ENCODE measurements around the gene PEX1.
"Not testable (repeated sequence)": the region's sequence is repeated elsewhere in the genome, so short reads cannot be mapped to it uniquely, and the experiment has no call there.

Gene PEX1

DNA sequence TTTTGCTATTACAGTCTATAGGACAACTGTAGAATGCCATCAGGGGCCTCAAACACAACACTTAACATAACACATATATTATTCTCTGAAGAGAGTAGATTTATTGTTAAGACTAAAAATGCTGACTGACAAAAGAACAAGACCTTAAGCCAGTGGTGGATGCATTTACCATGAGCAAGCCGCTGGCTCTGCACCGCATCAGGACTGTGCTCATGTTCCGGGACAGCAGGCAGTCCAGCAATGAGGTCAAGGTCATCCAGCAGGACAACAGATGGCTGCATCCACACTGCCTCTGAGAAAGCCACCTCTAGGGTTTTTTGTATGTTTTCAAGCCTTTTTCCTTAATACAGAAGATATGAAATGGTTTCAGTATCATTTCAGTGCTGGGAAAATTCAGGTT, 23.8 kb downstream of the PEX1 start:
- Histone ChIP-seq H3K27ac (ENCODE audit: low read depth, low read length) (no peak overlapping the region), H3K36me3 (ENCODE audit: insufficient read depth, low read length) (peaks cover 78% of the 10 kb centered on the region), H3K9me3 (ENCODE audit: insufficient read depth, low read depth, low read length) (no peaks in the 10 kb centered on the region), H3K27me3 (ENCODE audit: insufficient read depth, low read length) (no peaks in the 10 kb centered on the region), H3K4me1 (ENCODE audit: insufficient read depth, low read length) (no peaks in the 10 kb centered on the region), H3K4me3 (ENCODE audit: low read length) (no peak overlapping the region), H3K9ac (ENCODE audit: low read depth, low read length) (no peak overlapping the region)
- 97% methylated on average over 3 of the region's 3 CpGs for WGBS

DNA sequence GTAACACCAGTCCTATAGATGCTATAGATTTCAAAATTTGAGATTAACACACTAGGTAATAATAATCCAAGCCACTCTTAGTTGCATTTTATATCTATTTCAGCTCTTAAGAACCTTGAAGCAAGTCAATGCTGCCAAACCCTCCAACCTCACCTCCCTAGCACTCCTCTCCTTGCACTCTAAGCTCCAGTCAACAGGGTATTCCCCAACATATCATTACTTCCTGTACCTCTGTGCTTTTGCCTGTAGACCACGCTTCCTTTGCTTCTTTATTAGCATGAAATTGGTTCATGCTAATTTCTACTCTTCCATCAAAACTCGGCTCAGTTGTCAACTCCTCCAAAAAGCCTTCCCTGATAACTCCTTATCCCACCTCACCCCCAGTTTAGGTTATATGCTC, 24.6 kb downstream of the PEX1 start:
- H3K4me1 ChIP-seq (ENCODE audit: insufficient read depth, low read length): no peaks in the 10 kb centered on the region
- peaks cover 78% of the 10 kb centered on the region for H3K36me3 ChIP-seq (ENCODE audit: insufficient read depth, low read length)
- H3K27me3 ChIP-seq (ENCODE audit: insufficient read depth, low read length): no peaks in the 10 kb centered on the region
- no peaks in the 10 kb centered on the region for H3K9me3 ChIP-seq (ENCODE audit: insufficient read depth, low read depth, low read length)
- 90% methylated on average over 2 of the region's 2 CpGs for whole genome bisulfite sequencing
- H3K9ac ChIP-seq (ENCODE audit: low read depth, low read length): no peak overlapping the region
- H3K4me3 ChIP-seq (ENCODE audit: low read length): no peak overlapping the region
- no peak overlapping the region for H3K27ac ChIP-seq (ENCODE audit: low read depth, low read length)

DNA sequence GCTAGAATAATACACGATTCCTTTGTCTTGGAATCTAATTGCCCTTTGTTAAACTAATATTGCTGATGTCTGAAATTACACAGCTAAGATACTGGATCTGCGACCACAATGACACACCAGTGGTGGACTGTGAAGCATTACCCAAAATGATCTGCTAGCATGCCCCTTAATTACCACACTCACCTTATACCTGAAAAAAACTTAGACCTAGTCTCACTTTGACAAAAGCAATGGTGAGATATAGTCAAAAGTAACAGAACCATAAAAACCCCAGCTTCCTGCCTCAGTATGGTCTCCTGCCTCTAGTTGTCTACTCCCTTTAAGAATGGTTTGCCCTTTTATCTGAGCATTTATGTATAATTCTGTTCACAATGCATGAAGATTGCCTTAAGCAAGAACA, 29.8 kb downstream of the PEX1 start:
- Histone ChIP-seq H3K36me3 (ENCODE audit: insufficient read depth, low read length) (peaks cover 91% of the 10 kb centered on the region), H3K4me3 (ENCODE audit: low read length) (no peak overlapping the region), H3K9ac (ENCODE audit: low read depth, low read length) (no peak overlapping the region), H3K27me3 (ENCODE audit: insufficient read depth, low read length) (no peaks in the 10 kb centered on the region), H3K9me3 (ENCODE audit: insufficient read depth, low read depth, low read length) (no peaks in the 10 kb centered on the region), H3K4me1 (ENCODE audit: insufficient read depth, low read length) (no peaks in the 10 kb centered on the region), H3K27ac (ENCODE audit: low read depth, low read length) (no peak overlapping the region)
- WGBS: 94% methylated on average over 2 of the region's 2 CpGs

DNA sequence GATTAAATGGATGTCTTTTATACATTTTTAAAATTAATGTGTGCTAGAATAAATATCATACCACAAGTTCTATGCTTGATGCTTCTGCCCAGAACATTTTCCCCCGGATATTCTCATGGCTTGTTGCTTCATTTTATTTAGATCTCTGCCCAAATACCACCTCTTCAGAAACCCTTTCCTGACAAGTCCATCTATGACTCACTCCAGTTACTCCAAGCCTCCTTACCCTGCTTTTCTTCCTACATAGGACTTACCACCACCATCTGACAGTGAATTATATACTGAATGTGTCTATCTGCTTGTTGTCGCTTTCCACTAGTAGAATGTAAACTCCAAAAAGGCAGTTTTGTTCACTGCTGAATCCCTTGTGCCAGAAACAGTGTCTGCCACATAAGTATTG, 31.4 kb downstream of the PEX1 start:
- H3K27me3 ChIP-seq (ENCODE audit: insufficient read depth, low read length): no peaks in the 10 kb centered on the region

DNA sequence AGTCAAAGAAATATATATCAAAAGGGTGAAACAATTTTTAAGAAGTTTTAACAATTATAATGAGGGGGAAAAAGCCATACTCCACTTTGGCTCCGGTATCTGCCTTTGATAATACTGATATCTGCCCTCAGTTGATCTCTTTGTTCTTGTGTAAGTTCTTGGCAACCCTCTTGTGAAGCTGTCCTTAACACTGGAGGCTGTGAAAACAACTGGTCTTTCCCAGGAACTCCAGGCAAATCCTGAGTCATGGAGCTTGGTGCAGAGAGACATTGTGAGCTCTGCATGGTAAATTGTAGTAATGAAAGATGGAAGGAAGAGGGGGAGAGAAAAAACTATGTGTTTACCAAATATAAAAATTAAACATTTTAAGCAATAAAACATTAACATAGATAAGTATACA, 38.7 kb downstream of the PEX1 start:
- Histone ChIP-seq H3K9ac (ENCODE audit: low read depth, low read length) (no peak overlapping the region), H3K36me3 (ENCODE audit: insufficient read depth, low read length) (peaks cover 89% of the 10 kb centered on the region), H3K9me3 (ENCODE audit: insufficient read depth, low read depth, low read length) (no peaks in the 10 kb centered on the region), H3K27ac (ENCODE audit: low read depth, low read length) (no peak overlapping the region), H3K4me3 (ENCODE audit: low read length) (no peak overlapping the region), H3K4me1 (ENCODE audit: insufficient read depth, low read length) (no peaks in the 10 kb centered on the region), H3K27me3 (ENCODE audit: insufficient read depth, low read length) (no peaks in the 10 kb centered on the region)
- WGBS: 97% methylated on average over 1 of the region's 1 CpG

More for the DNA sequence above, 31.4 kb downstream of the PEX1 start:
- Histone ChIP-seq H3K27ac (ENCODE audit: low read depth, low read length) (no peak overlapping the region), H3K9ac (ENCODE audit: low read depth, low read length) (no peak overlapping the region), H3K4me1 (ENCODE audit: insufficient read depth, low read length) (no peaks in the 10 kb centered on the region), H3K36me3 (ENCODE audit: insufficient read depth, low read length) (peaks cover 91% of the 10 kb centered on the region), H3K9me3 (ENCODE audit: insufficient read depth, low read depth, low read length) (no peaks in the 10 kb centered on the region), H3K4me3 (ENCODE audit: low read length) (no peak overlapping the region)
- WGBS: 97% methylated on average over 2 of the region's 2 CpGs

DNA sequence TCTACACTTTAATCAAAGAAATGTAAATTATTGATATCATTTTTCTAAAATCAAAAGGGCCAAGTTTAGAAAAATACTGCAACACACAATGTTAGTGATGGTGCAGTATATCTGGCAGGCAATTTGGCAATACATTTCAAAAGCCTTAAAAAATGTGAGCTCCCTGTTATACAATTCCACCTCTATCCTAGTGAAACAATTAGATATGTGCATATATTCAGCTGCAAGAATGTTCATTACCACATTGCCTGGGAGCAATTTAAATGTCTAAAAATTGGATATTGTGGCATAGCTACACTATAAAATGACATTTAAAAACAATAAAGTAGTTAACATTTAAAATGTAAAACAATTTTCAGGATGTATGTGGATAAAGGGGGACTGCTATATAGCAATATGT, 40.5 kb downstream of the PEX1 start:
- no peaks in the 10 kb centered on the region for H3K9me3 ChIP-seq (ENCODE audit: insufficient read depth, low read depth, low read length)
- H3K4me1 ChIP-seq (ENCODE audit: insufficient read depth, low read length): no peaks in the 10 kb centered on the region
- no peaks in the 10 kb centered on the region for H3K27me3 ChIP-seq (ENCODE audit: insufficient read depth, low read length)
- peaks cover 72% of the 10 kb centered on the region for H3K36me3 ChIP-seq (ENCODE audit: insufficient read depth, low read length)
- no peak overlapping the region for H3K4me3 ChIP-seq (ENCODE audit: low read length)
- no peak overlapping the region for H3K27ac ChIP-seq (ENCODE audit: low read depth, low read length)
- H3K9ac ChIP-seq (ENCODE audit: low read depth, low read length): no peak overlapping the region

DNA sequence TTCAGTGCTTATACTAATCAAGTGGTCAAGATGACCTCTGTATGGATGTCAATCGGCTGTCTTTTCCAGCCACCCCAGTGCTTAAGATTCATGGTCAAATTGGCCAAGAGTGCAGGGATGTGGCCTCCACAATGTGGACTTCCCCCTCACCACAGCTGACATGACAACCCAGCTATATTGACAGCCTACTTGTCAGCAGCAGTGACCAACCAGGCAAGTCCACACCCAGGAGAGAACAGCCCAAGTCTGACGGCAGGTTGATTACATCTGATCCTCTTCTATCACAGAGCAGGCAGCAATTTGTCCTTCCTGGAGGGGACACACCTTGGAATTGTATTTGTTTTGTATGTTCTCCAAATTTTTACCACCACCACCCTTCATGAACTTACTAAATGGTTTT, 42.3 kb downstream of the PEX1 start:
- H3K27ac ChIP-seq (ENCODE audit: low read depth, low read length): no peak overlapping the region
- 94% methylated on average over 2 of the region's 2 CpGs for WGBS
- no peak overlapping the region for H3K4me3 ChIP-seq (ENCODE audit: low read length)
- H3K4me1 ChIP-seq (ENCODE audit: insufficient read depth, low read length): no peaks in the 10 kb centered on the region
- H3K36me3 ChIP-seq (ENCODE audit: insufficient read depth, low read length): peaks cover 54% of the 10 kb centered on the region
- no peaks in the 10 kb centered on the region for H3K27me3 ChIP-seq (ENCODE audit: insufficient read depth, low read length)
- no peak overlapping the region for H3K9ac ChIP-seq (ENCODE audit: low read depth, low read length)
- H3K9me3 ChIP-seq (ENCODE audit: insufficient read depth, low read depth, low read length): no peaks in the 10 kb centered on the region

DNA sequence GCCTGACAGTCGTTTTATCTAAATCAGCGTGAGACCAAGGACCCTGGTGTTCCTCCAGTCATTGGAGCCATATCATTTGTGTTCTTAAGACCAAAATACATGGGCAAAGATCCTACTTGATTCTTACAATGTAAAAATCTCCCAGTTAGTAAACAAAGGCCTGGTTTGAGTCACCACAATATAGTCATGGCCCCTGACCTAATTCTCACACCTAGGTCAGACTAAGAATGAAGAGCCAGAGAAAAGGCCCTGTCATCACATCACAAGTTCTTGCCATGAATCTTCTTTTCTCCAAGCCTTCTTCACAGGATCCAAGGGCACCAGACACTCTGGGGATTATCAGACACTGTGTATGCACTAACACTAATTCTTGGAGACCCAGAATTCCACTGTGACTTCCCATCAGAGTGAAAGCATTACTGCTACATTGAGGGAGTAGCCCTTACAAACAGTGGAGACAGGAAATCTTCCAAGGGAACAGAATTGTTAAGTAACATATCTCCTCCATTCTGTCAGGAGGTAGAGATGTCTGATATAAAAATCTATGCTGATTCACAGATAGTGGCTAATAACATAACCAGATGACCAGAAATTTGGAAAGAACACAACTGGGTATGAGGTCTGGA, 42.9 kb downstream of the PEX1 start:
- Histone ChIP-seq H3K27ac (ENCODE audit: low read depth, low read length) (no peak overlapping the region), H3K4me3 (ENCODE audit: low read length) (no peak overlapping the region), H3K27me3 (ENCODE audit: insufficient read depth, low read length) (no peaks in the 10 kb centered on the region), H3K36me3 (ENCODE audit: insufficient read depth, low read length) (peaks cover 49% of the 10 kb centered on the region), H3K9me3 (ENCODE audit: insufficient read depth, low read depth, low read length) (no peaks in the 10 kb centered on the region), H3K9ac (ENCODE audit: low read depth, low read length) (no peak overlapping the region), H3K4me1 (ENCODE audit: insufficient read depth, low read length) (no peaks in the 10 kb centered on the region)
- 92% methylated on average over 2 of the region's 2 CpGs for WGBS

DNA sequence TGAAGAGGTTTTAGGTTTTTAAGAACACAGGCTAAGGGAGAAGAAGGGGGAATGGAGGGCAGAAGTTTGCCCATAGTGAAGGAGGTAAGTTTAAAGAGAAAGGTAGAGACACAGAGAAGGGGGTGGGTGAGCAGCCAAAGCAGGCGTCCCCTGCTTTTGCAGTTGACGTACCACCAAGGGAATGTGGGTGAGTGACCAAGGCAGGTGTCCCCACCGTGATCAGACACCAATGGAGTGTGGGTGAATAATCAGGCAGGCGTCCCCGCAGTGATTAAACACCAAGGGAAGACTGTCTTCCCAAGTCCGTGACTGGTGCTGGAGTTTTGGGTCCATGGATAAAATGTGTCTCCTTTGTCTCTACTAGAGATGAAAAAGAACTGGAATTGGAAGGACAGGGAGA, 44.1 kb downstream of the PEX1 start:
- not testable (repeated sequence) for H3K4me1 ChIP-seq (ENCODE audit: insufficient read depth, low read length); H3K27me3 ChIP-seq (ENCODE audit: insufficient read depth, low read length); H3K9ac ChIP-seq (ENCODE audit: low read depth, low read length); H3K9me3 ChIP-seq (ENCODE audit: insufficient read depth, low read depth, low read length); H3K4me3 ChIP-seq (ENCODE audit: low read length); H3K27ac ChIP-seq (ENCODE audit: low read depth, low read length)
- 94% methylated on average over 6 of the region's 6 CpGs for WGBS
- peaks cover 38% of the 10 kb centered on the region for H3K36me3 ChIP-seq (ENCODE audit: insufficient read depth, low read length)

DNA sequence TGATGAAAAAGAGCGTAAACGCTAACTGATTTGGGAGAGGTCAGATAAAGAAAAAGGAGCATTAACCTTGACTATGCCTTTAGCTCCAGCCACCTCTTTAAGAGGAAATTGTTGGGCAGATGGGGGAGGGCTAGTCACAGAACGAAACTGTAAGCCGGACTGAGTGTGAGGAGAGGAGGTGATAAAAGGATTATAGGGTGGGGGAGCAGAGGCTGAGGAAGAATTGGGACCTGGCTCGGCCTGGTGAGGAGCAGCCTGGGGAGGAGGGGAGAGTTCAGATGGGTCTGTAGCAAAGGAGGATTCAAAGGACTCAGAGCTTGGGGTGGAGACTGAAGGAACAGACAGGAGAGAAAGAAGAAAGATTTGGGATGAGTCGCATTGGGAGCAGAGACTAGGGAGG, 44.7 kb downstream of the PEX1 start:
- not testable (repeated sequence) for H3K4me1 ChIP-seq (ENCODE audit: insufficient read depth, low read length); H3K9me3 ChIP-seq (ENCODE audit: insufficient read depth, low read depth, low read length); H3K4me3 ChIP-seq (ENCODE audit: low read length); H3K27ac ChIP-seq (ENCODE audit: low read depth, low read length); H3K27me3 ChIP-seq (ENCODE audit: insufficient read depth, low read length); H3K9ac ChIP-seq (ENCODE audit: low read depth, low read length)
- H3K36me3 ChIP-seq (ENCODE audit: insufficient read depth, low read length): peaks cover 33% of the 10 kb centered on the region
- 78% methylated on average over 5 of the region's 6 CpGs for WGBS

DNA sequence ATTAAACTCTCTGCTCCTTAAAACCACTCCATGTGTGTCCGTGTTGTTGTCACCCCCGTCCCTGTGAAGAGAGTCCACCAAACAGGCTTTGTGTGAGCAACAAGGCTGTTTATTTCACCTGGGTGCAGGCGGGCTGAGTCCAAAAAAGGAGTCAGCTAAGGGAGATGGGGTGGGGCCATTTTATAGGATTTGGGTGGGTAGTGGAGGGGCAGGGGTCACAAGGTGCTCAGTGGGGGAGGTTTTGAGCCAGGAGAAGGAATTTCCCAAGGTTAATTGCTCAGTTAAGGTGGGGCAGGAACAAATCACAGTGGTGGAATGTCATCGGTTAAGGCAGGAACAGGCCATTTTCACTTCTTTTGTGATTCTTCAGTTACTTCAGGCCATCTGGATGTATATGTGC, 49.2 kb downstream of the PEX1 start:
- H3K36me3 ChIP-seq (ENCODE audit: insufficient read depth, low read length); H3K27ac ChIP-seq (ENCODE audit: low read depth, low read length); H3K4me1 ChIP-seq (ENCODE audit: insufficient read depth, low read length); H3K9ac ChIP-seq (ENCODE audit: low read depth, low read length); H3K27me3 ChIP-seq (ENCODE audit: insufficient read depth, low read length); H3K4me3 ChIP-seq (ENCODE audit: low read length); H3K9me3 ChIP-seq (ENCODE audit: insufficient read depth, low read depth, low read length): not testable (repeated sequence)
- WGBS: 88% methylated on average over 4 of the region's 4 CpGs

DNA sequence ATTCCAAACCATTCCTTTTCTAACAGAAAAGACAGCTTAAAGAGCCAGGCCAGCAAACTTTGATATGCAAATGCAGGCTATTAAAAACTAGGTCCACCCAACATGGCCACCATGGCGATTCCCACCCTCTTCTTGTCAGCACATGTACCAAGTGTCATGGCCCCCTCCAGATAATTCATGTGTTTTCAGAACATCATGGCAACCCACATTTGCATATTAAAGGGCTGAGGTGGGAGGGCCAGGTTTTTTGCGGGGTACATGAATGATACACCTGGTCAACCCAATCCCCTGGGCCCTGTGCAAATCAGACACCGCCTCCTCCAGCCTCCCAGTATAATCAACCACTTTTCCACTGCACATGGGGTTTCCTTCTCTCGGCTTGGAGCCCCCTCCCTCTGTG, 49.6 kb downstream of the PEX1 start:
- Histone ChIP-seq H3K9ac (ENCODE audit: low read depth, low read length) (no peak overlapping the region), H3K4me1 (ENCODE audit: insufficient read depth, low read length) (peaks cover 7% of the 10 kb centered on the region; the same call in 1 of the 2 replicates), H3K27ac (ENCODE audit: low read depth, low read length) (no peak overlapping the region), H3K4me3 (ENCODE audit: low read length) (no peak overlapping the region), H3K9me3 (ENCODE audit: insufficient read depth, low read depth, low read length) (no peaks in the 10 kb centered on the region), H3K36me3 (ENCODE audit: insufficient read depth, low read length) (no peaks in the 10 kb centered on the region), H3K27me3 (ENCODE audit: insufficient read depth, low read length) (no peaks in the 10 kb centered on the region)
- WGBS: 93% methylated on average over 4 of the region's 4 CpGs

Measured in HUES64 (cell line).